Mesothelial cell of epicardium (in vitro differentiated cells): ENCODE data around the gene TLE6. TPM values are rescaled to one million over a fixed set of nuclear protein-coding genes. Genes with fewer than 3 reads are reported as not detected.

Source experiments
- DNase-seq, 2 experiments: peaks; one replicate each; pipeline ENCODE4 v3.0.0; 2021; ENCODE audit warnings: low spot score in 2 of 2; ENCODE audit not compliant: unreplicated experiment in 2 of 2
- H3K27ac Mint-ChIP-seq: 2 replicates; pipeline ENCODE4 v1.8.0; 2021; ENCODE audit warnings: mixed read lengths
- H3K27me3 Mint-ChIP-seq: 2 replicates; pipeline ENCODE4 v1.8.0; 2021; ENCODE audit warnings: low read depth, mixed read lengths
- H3K36me3 Mint-ChIP-seq: 2 replicates; pipeline ENCODE4 v1.8.0; 2021; ENCODE audit warnings: mixed read lengths
- H3K4me1 Mint-ChIP-seq: 2 replicates; pipeline ENCODE4 v1.8.0; 2021; ENCODE audit warnings: mixed read lengths
- H3K4me3 Mint-ChIP-seq: 2 replicates; pipeline ENCODE4 v1.8.0; 2021; ENCODE audit warnings: mild to moderate bottlenecking, moderate library complexity, mixed read lengths
- H3K9me3 Mint-ChIP-seq: 2 replicates; pipeline ENCODE4 v1.8.0; 2021; ENCODE audit warnings: mixed read lengths
- CTCF ChIP-seq: fragments of 200-600 bp; sonication (generic); IDR thresholded peaks from one replicate; pipeline ENCODE4 v1.5.0; 2021; ENCODE audit warnings: antibody characterized with exemption; ENCODE audit not compliant: unreplicated experiment
- total RNA-seq: library from RNA; stranded (reverse); gene quantifications from 3 replicates; pipeline ENCODE4 v1.2.1, GENCODE V29; 2021

TLE6 gene
- total RNA-seq, 1 donor from 2014 or later: 6.9 TPM

GRCh38 chr19:3038214-3038613 is 60.9 kb downstream of the TLE6 start:
- DNase-seq: no peak
- peaks cover 39% of the 10 kb centered on the region for H3K4me1 Mint-ChIP-seq
- no peak overlapping the region for H3K27ac Mint-ChIP-seq
- no peaks in the 10 kb centered on the region for H3K9me3 Mint-ChIP-seq
- TF ChIP-seq CTCF: no peak
- no peaks in the 10 kb centered on the region for H3K36me3 Mint-ChIP-seq
- H3K27me3 Mint-ChIP-seq: peaks cover 17% of the 10 kb centered on the region
- no peak overlapping the region for H3K4me3 Mint-ChIP-seq

DNA sequence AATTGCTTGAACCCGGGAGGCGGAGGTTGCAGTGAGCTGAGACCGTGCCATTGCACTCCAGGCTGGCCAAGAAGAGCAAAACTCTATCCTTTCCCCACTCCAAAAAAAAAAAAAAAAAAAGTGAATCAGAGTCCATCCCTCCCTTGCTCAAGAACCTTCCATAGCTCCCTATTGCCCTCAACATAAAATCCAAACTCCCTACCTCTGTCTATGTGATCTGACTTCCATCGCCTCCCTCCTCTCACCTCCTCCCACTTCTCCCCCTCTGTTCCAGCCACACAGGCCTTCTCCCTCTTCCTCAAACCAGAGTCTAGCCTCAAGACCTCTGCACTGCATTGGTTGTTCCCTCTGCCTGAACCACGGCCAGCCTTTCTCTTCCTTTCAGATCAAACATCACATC is 61.8 kb downstream of the TLE6 start:
- H3K9me3 Mint-ChIP-seq: no peaks in the 10 kb centered on the region
- TF ChIP-seq CTCF: no peak
- peak overlapping the region; percentile 8 for H3K27ac Mint-ChIP-seq
- no peak overlapping the region for H3K4me3 Mint-ChIP-seq
- no peaks in the 10 kb centered on the region for H3K36me3 Mint-ChIP-seq
- DNase-seq: no peak
- H3K27me3 Mint-ChIP-seq: peaks cover 11% of the 10 kb centered on the region
- peaks cover 32% of the 10 kb centered on the region for H3K4me1 Mint-ChIP-seq

- no peaks in the 10 kb centered on the region for H3K36me3 Mint-ChIP-seq
- TF ChIP-seq CTCF: no peak
- H3K27ac Mint-ChIP-seq: peak overlapping the region; percentile 8
- no peak for DNase-seq
- H3K27me3 Mint-ChIP-seq: peaks cover 7% of the 10 kb centered on the region
- peaks cover 29% of the 10 kb centered on the region for H3K4me1 Mint-ChIP-seq
- H3K4me3 Mint-ChIP-seq: no peak overlapping the region
- no peaks in the 10 kb centered on the region for H3K9me3 Mint-ChIP-seq
Observed at GRCh38 chr19:3039641-3040077, 62.3 kb downstream of the TLE6 start.

DNA sequence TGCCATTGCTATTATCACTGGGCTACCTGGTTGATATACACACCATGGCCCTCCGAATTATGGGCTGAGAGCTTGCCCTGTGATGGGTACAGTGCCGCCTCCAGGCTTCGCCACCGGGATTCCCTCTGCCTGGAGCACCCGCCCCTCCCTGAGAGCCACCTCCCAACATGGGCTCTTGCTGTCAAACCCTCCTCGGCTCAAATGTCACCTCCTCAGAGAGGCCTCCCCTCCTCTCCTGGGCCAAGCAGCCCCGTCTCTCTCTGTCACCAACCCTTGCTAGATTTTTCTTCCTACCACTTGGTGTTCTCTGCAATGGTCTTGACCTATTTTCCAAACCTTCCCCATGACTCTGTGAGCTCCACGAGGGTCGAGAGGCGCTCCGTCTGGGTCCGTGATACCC is 64.0 kb downstream of the TLE6 start:
- no peak for TF ChIP-seq CTCF
- Mint-ChIP-seq H3K27me3 (peaks cover 4% of the 10 kb centered on the region), H3K36me3 (no peaks in the 10 kb centered on the region), H3K4me3 (peak overlapping the region; percentile 49), H3K27ac (peak overlapping the region; percentile 79), H3K4me1 (peaks cover 24% of the 10 kb centered on the region), H3K9me3 (no peaks in the 10 kb centered on the region)
- DNase-seq: no peak

- H3K4me3 Mint-ChIP-seq: peak overlapping the region; percentile 52
- peaks cover 4% of the 10 kb centered on the region for H3K27me3 Mint-ChIP-seq
- no peaks in the 10 kb centered on the region for H3K9me3 Mint-ChIP-seq
- TF ChIP-seq CTCF: no peak
- H3K36me3 Mint-ChIP-seq: no peaks in the 10 kb centered on the region
- DNase-seq: no peak
- peak overlapping the region; percentile 86 for H3K27ac Mint-ChIP-seq
- peaks cover 18% of the 10 kb centered on the region for H3K4me1 Mint-ChIP-seq
Observed at GRCh38 chr19:3041761-3042620, 64.6 kb downstream of the TLE6 start.
